ENCODE measurements around the gene CASP7. TPM values are rescaled to one million over a fixed set of nuclear protein-coding genes. Genes with fewer than 3 reads are reported as not detected.
A peak's percentile ranks its signal among the peaks of the same experiment; 100 is the strongest.

The CASP7 gene
- total RNA-seq, 1 experiment from 2014 or later = 4.7 TPM

GRCh38 chr10:113705344-113705652 lies 25.6 kb downstream of the CASP7 start:
- no peak overlapping the region for H2BK120ac ChIP-seq (ENCODE audit: low read depth, low read length, poor library complexity, severe bottlenecking)

More at GRCh38 chr10:113705344-113705652, 25.6 kb downstream of the CASP7 start:
- Histone ChIP-seq H4K5ac (ENCODE audit: insufficient read length, low read depth, low read length) (no peak overlapping the region), H3K4ac (ENCODE audit: low read depth, low read length) (no peak overlapping the region), H4K91ac (ENCODE audit: insufficient read length, low read depth, low read length) (no peak overlapping the region), H3K27me3 (ENCODE audit: insufficient read depth, low read length) (no peaks in the 10 kb centered on the region), H4K8ac (replicated peaks; ENCODE audit: insufficient read length, low read depth, low read length) (no peak overlapping the region), H2BK15ac (ENCODE audit: low read depth, low read length) (no peak overlapping the region), H3K14ac (ENCODE audit: insufficient read depth, low read length) (no peak overlapping the region), H2BK12ac (ENCODE audit: insufficient read length, low read depth, low read length) (no peak overlapping the region), H3K18ac (ENCODE audit: insufficient read length, low read depth, low read length) (no peak overlapping the region), H2AK5ac (ENCODE audit: insufficient read length, low read length) (no peak overlapping the region), H4K20me1 (ENCODE audit: control insufficient read depth, insufficient read depth, insufficient read length) (no peaks in the 10 kb centered on the region), H3K4me1 (ENCODE audit: insufficient read depth, low read length) (peaks cover 10% of the 10 kb centered on the region; the same call in 1 of the 2 replicates), H3K4me2 (ENCODE audit: insufficient read depth, insufficient read length, low read length) (no peak overlapping the region), H3K23me2 (ENCODE audit: insufficient read length, low read depth, low read length, poor library complexity, severe bottlenecking) (no peaks in the 10 kb centered on the region), H2AFZ (ENCODE audit: low read length) (no peak overlapping the region), H3K9me3 (ENCODE audit: control insufficient read depth, low read depth, low read length) (no peaks in the 10 kb centered on the region), H3K56ac (ENCODE audit: insufficient read length, low read depth, low read length) (no peak overlapping the region), H2BK20ac (ENCODE audit: low read depth, low read length, poor library complexity, severe bottlenecking) (no peak overlapping the region), H3K27ac (ENCODE audit: insufficient read length, low read depth, low read length) (no peak overlapping the region), H3K79me1 (ENCODE audit: insufficient read depth, low read depth, low read length, poor library complexity, severe bottlenecking) (no peaks in the 10 kb centered on the region), H3K79me2 (ENCODE audit: insufficient read depth, low read length) (no peaks in the 10 kb centered on the region), H3K23ac (ENCODE audit: insufficient read length, low read depth, low read length) (no peak overlapping the region), H2BK5ac (ENCODE audit: insufficient read length, low read length) (no peak overlapping the region), H3K9ac (ENCODE audit: extremely low read depth, insufficient read length, low read length) (no peak overlapping the region), H3T11ph (ENCODE audit: low read length) (no peak overlapping the region)
- TF ChIP-seq CTCF (conservative IDR thresholded peaks at IDR 0.05) = no peak
- DNase-seq = no peak
- Mint-ChIP-seq H3K36me3 (ENCODE audit: insufficient read depth in 1 of 3, low read depth in 3 of 3) (peaks cover 0 to 6% (median 4%) of the 10 kb centered on the region in 3 experiments; a peak in 2 of 7 replicates), H3K27me3 (ENCODE audit: low read depth) (no peaks in the 10 kb centered on the region; the same call in 1 of the 2 replicates), H3K4me1 (peaks cover 30 to 38% of the 10 kb centered on the region in 2 experiments), H3K4me3 (no peak overlapping the region), H3K27ac (peak overlapping the region in 1 of 3 experiments; percentile 79; a peak in 1 of 7 replicates), H3K9me3 (no peaks in the 10 kb centered on the region)

Data from H9 (cell line).